Activated CD8-positive, alpha-beta T cell treated with anti-CD3 and anti-CD28 coated beads, Interleukin-2, amount 10 ng/mL, durations not matched to agents 7 days and 5 days (primary cell): ENCODE data around the gene CDK16. TPM values are rescaled to one million over a fixed set of nuclear protein-coding genes. Genes with fewer than 3 reads are reported as not detected.

ENCODE experiments used
- ATAC-seq: fragments of 150-1000 bp; cut with Tn5 transposase; one replicate; pipeline ENCODE4 v1.10.0; 2021; ENCODE audit warnings: moderate library complexity
- CTCF ChIA-PET: fragments of 350-600 bp; sonication (Branson Sonifier 250); formaldehyde crosslinking; loops from one replicate; lab custom pipeline; 2021; ENCODE audit warnings: antibody characterized with exemption; lab: Charles Lee
- POLR2A ChIA-PET: fragments of 350-600 bp; sonication (Branson Sonifier 250); formaldehyde crosslinking; loops from one replicate; lab custom pipeline; 2021; ENCODE audit warnings: antibody characterized with exemption; lab: Charles Lee
- DNase-seq: peaks from one replicate; pipeline ENCODE4 v3.0.0-alpha.2; 2020
- H3K27ac Mint-ChIP-seq: one replicate; pipeline ENCODE4 v1.8.0; 2021; ENCODE audit warnings: mild to moderate bottlenecking, mixed read lengths
- H3K27me3 Mint-ChIP-seq: one replicate; pipeline ENCODE4 v1.8.0; 2021; ENCODE audit warnings: low read depth, mixed read lengths
- H3K36me3 Mint-ChIP-seq: one replicate; pipeline ENCODE4 v1.8.0; 2021; ENCODE audit warnings: low read depth, mixed read lengths
- H3K4me1 Mint-ChIP-seq: one replicate; pipeline ENCODE4 v1.8.0; 2021; ENCODE audit warnings: low read depth, mixed read lengths
- H3K4me3 Mint-ChIP-seq: one replicate; pipeline ENCODE4 v1.8.0; 2021; ENCODE audit warnings: mild to moderate bottlenecking, mixed read lengths
- H3K9me3 Mint-ChIP-seq: one replicate; pipeline ENCODE4 v1.8.0; 2022; ENCODE audit warnings: mixed read lengths; ENCODE audit not compliant: insufficient read depth
- total RNA-seq, 2 experiments: library from RNA; stranded (reverse); gene quantifications; one replicate each; pipeline ENCODE4 v1.2.3, GENCODE V29; 2021

Gene CDK16
- total RNA-seq, 2 experiments from 2014 or later: 64.3 to 74.7 TPM

DNA sequence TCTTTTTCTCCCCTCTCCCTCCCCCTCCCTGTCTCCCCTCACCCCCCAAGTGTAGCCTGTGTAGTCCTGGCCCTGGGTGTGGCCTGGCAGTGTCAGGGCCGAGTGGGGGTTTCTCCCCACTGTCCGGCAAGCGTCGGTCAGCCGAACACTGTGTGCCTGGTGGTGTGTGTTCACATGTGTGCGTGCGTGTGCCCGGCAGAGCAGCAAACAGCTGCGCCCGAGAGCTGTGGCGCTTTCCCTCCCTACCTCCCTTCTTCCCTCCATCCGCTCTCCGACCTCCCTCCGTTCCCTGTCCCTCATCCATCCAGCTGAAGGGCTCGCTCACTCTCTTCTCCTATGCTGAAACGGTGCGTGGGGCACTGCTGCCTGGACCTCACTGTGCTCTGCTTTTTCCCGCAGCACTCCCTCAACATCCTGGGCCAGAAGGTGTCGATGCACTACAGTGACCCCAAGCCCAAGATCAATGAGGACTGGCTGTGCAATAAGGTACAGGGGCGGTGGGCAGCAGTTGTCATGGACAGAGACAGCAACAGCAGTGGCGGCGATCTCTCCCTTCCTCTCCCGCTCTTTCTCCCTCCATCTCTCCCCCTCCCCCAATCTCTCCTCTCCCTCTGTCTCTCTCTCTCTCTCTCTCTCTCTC, 42.3 kb upstream of the CDK16 start:
- H3K4me1 Mint-ChIP-seq: peaks cover 3% of the 10 kb centered on the region
- no peak overlapping the region for H3K4me3 Mint-ChIP-seq
- ChIA-PET CTCF (no interaction called here), POLR2A (interaction anchor here (1.0 kb wide), 1 partner anchor 11 kb away, joined by 3 read pairs; no protein-coding TSS in a partner anchor)
- no peaks in the 10 kb centered on the region for H3K9me3 Mint-ChIP-seq
- DNase-seq: no peak
- ATAC-seq: no peak
- H3K36me3 Mint-ChIP-seq: peaks cover 34% of the 10 kb centered on the region
- H3K27ac Mint-ChIP-seq: no peak overlapping the region
- no peaks in the 10 kb centered on the region for H3K27me3 Mint-ChIP-seq

GRCh38 chrX:47177079-47177478, 41.4 kb upstream of the CDK16 start:
- H3K27ac Mint-ChIP-seq: no peak overlapping the region
- ATAC-seq (no peak), DNase-seq (no peak)
- ChIA-PET POLR2A (no interaction called here), CTCF (no interaction called here)
- H3K36me3 Mint-ChIP-seq: peaks cover 35% of the 10 kb centered on the region
- no peak overlapping the region for H3K4me3 Mint-ChIP-seq
- H3K9me3 Mint-ChIP-seq: no peaks in the 10 kb centered on the region
- no peaks in the 10 kb centered on the region for H3K27me3 Mint-ChIP-seq
- peaks cover 3% of the 10 kb centered on the region for H3K4me1 Mint-ChIP-seq

- H3K4me3 Mint-ChIP-seq: no peak overlapping the region
- CTCF ChIA-PET: no interaction called here
- no peak for ATAC-seq
- H3K27me3 Mint-ChIP-seq: no peaks in the 10 kb centered on the region
- no peak overlapping the region for H3K27ac Mint-ChIP-seq
- H3K36me3 Mint-ChIP-seq: peaks cover 36% of the 10 kb centered on the region
- POLR2A ChIA-PET: no interaction called here
- DNase-seq: no peak
- H3K9me3 Mint-ChIP-seq: no peaks in the 10 kb centered on the region
- peaks cover 3% of the 10 kb centered on the region for H3K4me1 Mint-ChIP-seq
These were observed 40.1 kb upstream of the CDK16 start for GRCh38 chrX:47178337-47178736.

GRCh38 chrX:47179221-47179927, 39.1 kb upstream of the CDK16 start:
- POLR2A ChIA-PET: no interaction called here
- Mint-ChIP-seq H3K4me3 (no peak overlapping the region), H3K9me3 (no peaks in the 10 kb centered on the region), H3K27ac (no peak overlapping the region), H3K4me1 (peaks cover 3% of the 10 kb centered on the region), H3K27me3 (no peaks in the 10 kb centered on the region), H3K36me3 (peaks cover 36% of the 10 kb centered on the region)
- ATAC-seq: no peak
- no peak for DNase-seq
- CTCF ChIA-PET: no interaction called here

GRCh38 chrX:47179928-47180255, 38.6 kb upstream of the CDK16 start:
- no peak overlapping the region for H3K27ac Mint-ChIP-seq
- H3K36me3 Mint-ChIP-seq: peaks cover 40% of the 10 kb centered on the region
- H3K4me3 Mint-ChIP-seq: no peak overlapping the region
- peaks cover 3% of the 10 kb centered on the region for H3K4me1 Mint-ChIP-seq
- CTCF ChIA-PET: no interaction called here
- ATAC-seq (no peak), DNase-seq (no peak)
- POLR2A ChIA-PET: no interaction called here
- H3K27me3 Mint-ChIP-seq: no peaks in the 10 kb centered on the region
- no peaks in the 10 kb centered on the region for H3K9me3 Mint-ChIP-seq

DNA sequence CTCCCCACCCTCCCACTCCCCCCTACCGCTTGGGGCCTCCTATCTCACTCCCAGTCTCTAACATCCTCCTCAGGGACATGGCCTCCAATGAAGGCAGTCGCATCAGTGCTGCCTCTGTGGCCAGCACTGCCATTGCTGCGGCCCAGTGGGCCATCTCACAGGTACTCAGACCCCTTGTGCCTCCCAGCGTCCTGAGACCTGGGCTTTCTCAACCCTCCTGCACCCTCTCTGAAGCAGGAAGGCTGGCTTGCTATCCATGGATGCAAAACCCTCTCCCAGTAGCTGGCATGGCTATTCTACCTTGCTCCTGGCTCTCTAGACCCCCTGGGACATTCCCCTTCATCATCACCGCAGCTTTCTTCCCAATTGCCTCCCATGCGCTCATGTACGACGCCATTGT, 38.1 kb upstream of the CDK16 start:
- no peak overlapping the region for H3K27ac Mint-ChIP-seq
- H3K4me1 Mint-ChIP-seq: peaks cover 3% of the 10 kb centered on the region

GRCh38 chrX:47181301-47181700, 37.2 kb upstream of the CDK16 start:
- no peaks in the 10 kb centered on the region for H3K9me3 Mint-ChIP-seq
- no peak overlapping the region for H3K4me3 Mint-ChIP-seq
- no peak overlapping the region for H3K27ac Mint-ChIP-seq
- CTCF ChIA-PET: no interaction called here
- H3K4me1 Mint-ChIP-seq: peaks cover 3% of the 10 kb centered on the region
- no peaks in the 10 kb centered on the region for H3K27me3 Mint-ChIP-seq
- no peak for DNase-seq
- POLR2A ChIA-PET: no interaction called here
- H3K36me3 Mint-ChIP-seq: peaks cover 40% of the 10 kb centered on the region
- ATAC-seq: no peak

More for the DNA sequence above, 38.1 kb upstream of the CDK16 start:
- DNase-seq (no peak), ATAC-seq (no peak)
- ChIA-PET CTCF (no interaction called here), POLR2A (no interaction called here)
- H3K36me3 Mint-ChIP-seq: peaks cover 40% of the 10 kb centered on the region
- no peak overlapping the region for H3K4me3 Mint-ChIP-seq
- no peaks in the 10 kb centered on the region for H3K9me3 Mint-ChIP-seq
- no peaks in the 10 kb centered on the region for H3K27me3 Mint-ChIP-seq

GRCh38 chrX:47182106-47182700, 36.3 kb upstream of the CDK16 start:
- H3K4me3 Mint-ChIP-seq: no peak overlapping the region
- CTCF ChIA-PET: no interaction called here
- no peaks in the 10 kb centered on the region for H3K27me3 Mint-ChIP-seq
- peaks cover 40% of the 10 kb centered on the region for H3K36me3 Mint-ChIP-seq
- H3K27ac Mint-ChIP-seq: no peak overlapping the region
- H3K4me1 Mint-ChIP-seq: no peaks in the 10 kb centered on the region
- POLR2A ChIA-PET: no interaction called here
- no peak for DNase-seq
- H3K9me3 Mint-ChIP-seq: no peaks in the 10 kb centered on the region
- no peak for ATAC-seq

DNA sequence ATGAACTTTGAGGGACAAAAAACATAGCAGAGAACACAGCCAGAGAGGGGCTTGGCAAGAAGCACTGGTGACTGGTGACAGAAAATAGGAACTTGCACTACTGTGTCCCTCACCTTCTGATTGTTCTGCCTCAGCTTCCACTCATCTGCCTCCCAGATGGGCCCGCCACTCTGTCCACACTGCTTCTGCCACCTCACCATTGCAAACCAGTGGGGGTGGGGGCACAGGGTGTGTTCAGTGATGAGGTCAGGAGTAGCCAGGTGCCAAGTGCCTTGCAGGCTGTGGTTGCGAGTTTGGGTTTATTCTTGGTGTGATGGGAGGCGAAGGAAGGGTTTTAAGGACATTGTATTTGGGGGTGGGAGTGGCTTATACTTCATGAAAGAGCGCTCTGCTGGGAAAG, 34.0 kb upstream of the CDK16 start:
- ATAC-seq (no peak), DNase-seq (no peak)
- no peak overlapping the region for H3K27ac Mint-ChIP-seq
- H3K36me3 Mint-ChIP-seq: peaks cover 30% of the 10 kb centered on the region
- no peaks in the 10 kb centered on the region for H3K4me1 Mint-ChIP-seq
- H3K27me3 Mint-ChIP-seq: no peaks in the 10 kb centered on the region
- POLR2A ChIA-PET: no interaction called here
- no peak overlapping the region for H3K4me3 Mint-ChIP-seq
- H3K9me3 Mint-ChIP-seq: no peaks in the 10 kb centered on the region
- CTCF ChIA-PET: no interaction called here

DNA sequence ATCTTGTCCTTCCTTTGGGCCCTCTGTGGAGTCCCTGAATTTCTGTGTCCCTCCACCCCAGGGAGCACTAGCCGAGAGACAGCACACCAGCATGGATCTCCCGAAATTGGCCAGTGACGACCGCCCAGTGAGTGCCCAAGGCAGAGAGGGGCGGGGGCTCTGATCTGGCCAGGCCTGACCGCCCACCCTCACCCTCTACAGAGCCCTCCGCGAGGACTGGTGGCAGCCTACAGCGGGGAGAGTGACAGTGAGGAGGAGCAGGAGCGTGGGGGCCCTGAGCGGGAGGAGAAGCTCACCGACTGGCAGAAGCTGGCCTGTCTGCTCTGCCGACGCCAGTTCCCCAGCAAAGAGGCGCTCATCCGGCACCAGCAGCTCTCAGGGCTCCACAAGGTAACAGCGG, 33.2 kb upstream of the CDK16 start:
- Mint-ChIP-seq H3K4me1 (peaks cover under 1% of the 10 kb centered on the region), H3K27ac (no peak overlapping the region), H3K27me3 (no peaks in the 10 kb centered on the region), H3K9me3 (no peaks in the 10 kb centered on the region), H3K4me3 (no peak overlapping the region), H3K36me3 (peaks cover 29% of the 10 kb centered on the region)
- POLR2A ChIA-PET: no interaction called here
- CTCF ChIA-PET: no interaction called here
- no peak for ATAC-seq
- no peak for DNase-seq

DNA sequence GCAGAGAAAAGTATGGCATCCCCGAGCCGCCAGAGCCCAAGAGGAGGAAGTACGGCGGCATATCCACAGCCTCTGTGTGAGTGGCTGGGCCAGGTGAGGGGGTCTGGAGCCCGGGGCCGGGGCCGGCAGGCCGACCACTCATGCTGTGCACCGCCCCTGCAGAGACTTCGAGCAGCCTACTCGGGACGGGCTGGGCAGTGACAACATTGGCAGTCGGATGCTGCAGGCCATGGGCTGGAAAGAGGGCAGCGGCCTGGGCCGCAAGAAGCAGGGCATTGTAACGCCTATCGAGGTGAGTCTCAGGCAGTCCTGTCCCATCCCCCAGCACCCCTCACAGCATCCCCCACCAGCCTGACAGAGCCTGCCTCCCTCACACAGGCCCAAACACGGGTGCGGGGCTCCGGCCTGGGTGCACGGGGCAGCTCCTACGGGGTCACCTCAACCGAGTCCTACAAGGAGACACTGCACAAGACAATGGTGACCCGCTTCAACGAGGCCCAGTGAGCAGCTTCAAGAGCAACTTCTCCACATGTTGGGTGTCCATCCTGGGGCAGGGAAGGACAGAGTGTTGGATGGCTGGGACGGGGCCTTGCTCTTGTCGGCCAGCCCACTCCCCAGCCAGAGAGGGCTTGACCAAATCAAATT, 32.3 kb upstream of the CDK16 start:
- Mint-ChIP-seq H3K4me3 (no peak overlapping the region), H3K9me3 (no peaks in the 10 kb centered on the region), H3K4me1 (peaks cover 6% of the 10 kb centered on the region), H3K36me3 (peaks cover 27% of the 10 kb centered on the region), H3K27ac (no peak overlapping the region), H3K27me3 (no peaks in the 10 kb centered on the region)
- POLR2A ChIA-PET: interaction anchor here (1.3 kb wide), 1 partner anchor 10 kb away, joined by 3 read pairs; no protein-coding TSS in a partner anchor
- CTCF ChIA-PET: no interaction called here
- no peak for ATAC-seq
- DNase-seq: no peak

DNA sequence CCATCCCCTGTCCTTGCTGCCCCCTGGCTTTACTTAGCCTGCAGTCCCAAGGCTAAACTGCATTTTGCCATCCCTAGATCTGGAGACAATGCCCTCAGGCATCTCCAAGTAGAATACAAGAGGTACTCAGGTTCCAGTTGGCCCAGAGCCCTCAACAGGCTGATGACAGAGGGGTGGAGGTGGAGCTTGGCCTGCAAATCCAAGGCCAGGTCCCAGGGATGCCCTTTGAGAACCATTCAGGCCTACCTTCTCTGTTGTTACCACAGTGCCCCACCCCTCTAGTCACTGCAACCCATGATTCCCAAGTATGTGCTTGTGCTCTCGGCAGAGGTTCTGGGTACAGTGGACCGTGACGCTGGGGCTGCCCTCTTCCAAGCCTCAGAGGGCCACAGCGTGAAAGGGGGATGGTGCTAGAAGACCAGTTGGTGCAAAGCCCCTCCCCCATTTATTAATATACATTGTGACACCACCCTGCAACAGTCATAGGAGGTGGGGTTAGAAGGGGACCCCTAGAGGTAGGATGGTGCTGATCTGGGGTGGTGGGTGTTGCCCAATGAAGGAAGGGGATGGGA, 31.3 kb upstream of the CDK16 start:
- Mint-ChIP-seq H3K9me3 (no peaks in the 10 kb centered on the region), H3K27me3 (no peaks in the 10 kb centered on the region), H3K4me1 (peaks cover 6% of the 10 kb centered on the region), H3K4me3 (no peak overlapping the region), H3K27ac (no peak overlapping the region), H3K36me3 (peaks cover 20% of the 10 kb centered on the region)
- DNase-seq (no peak), ATAC-seq (no peak)
- CTCF ChIA-PET: no interaction called here
- POLR2A ChIA-PET: interaction anchor here (1.3 kb wide), 1 partner anchor 11 kb away, joined by 3 read pairs; no protein-coding TSS in a partner anchor
